GM21367 (cell line): ENCODE measurements around the gene ITGAE.

Source experiments
- ATAC-seq: cut with Tn5 transposase; IDR thresholded peaks from one replicate; pipeline ENCODE4 v1.9.1; 2021; ENCODE audit not compliant: unreplicated experiment

ITGAE gene

DNA sequence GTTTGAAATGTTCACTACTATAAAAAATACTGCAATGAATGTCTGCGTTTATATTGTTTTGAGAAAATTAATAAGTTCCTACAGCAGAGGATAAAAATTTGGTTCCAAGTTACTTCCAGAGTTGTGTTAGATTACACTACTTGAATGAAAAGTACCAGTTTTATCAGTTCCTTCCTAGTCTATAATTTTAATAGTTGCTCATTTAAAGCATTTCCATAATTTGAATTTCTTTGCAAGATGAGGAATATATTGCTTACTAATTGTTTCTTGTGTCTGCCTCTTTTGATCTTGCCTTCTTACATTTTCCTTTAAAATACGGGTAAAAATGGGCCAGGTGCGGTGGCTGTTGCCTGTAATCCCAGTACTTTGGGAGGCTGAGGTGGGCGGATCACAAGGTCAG is 128.4 kb downstream of the ITGAE start:
- no peak for ATAC-seq

DNA sequence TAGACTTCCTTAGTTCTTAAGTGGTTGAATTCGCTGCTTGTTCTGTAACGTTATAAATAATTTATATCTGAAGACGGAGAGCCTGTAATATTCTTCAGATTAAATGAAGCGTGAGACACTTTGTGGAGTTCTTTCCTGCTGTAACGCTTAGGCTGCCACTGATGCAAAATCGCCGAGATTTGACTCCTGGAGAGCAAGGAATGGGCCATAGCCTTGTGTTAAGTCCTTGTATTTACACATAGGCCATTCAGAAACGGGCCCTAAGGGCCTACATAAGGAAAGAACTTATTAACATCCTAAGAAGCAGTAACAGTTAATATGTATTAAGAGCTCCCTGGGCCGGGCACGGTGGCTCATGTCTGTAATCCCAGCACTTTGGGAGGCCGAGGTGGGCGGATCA is 131.4 kb downstream of the ITGAE start:
- ATAC-seq, result no peak

DNA sequence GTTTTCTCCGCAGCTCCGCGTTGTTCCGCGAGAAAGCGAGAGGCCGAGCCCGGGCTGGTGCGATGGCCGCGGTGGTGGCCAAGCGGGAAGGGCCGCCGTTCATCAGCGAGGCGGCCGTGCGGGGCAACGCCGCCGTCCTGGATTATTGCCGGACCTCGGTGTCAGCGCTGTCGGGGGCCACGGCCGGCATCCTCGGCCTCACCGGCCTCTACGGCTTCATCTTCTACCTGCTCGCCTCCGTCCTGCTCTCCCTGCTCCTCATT is 132.0 kb downstream of the ITGAE start:
- no peak for ATAC-seq

DNA sequence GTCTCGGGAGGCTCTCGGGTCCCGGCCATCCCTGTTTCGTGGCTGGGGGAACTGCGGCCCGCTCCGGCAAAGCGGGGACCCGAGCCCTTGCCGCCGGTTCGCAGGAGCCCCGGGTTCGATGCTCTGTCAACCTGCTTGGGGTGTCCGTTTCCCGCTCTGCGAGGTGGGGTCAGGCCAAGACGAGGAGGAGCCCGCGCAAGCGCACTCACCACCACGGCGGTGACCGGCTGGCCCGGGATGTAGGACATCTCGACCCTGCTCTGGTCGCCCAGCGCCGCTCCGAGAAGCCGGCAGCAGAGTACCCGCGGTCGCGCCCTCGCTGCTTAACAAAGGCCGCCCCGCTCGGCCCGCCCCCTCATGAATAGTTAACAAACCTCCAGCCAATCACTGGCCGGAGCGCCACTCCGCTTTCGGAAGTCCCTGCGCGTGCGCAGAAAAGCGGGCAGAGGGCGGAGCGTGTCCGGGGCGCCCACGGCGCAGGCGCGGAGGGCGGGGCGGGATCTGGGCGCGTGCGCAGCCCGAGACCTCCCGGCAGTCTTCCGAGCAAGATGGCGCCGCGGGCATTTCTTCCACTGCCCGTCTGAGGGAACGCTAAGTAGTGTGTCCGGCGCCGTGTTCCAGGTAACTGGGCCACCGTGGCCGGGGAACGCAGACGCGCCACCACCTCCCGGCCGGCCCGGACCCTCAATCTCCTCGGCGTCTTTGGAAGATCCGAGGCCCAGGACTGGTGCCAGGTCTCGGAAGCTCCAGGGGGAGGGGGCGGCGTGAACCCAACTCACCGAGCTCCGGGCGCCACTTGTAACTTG is 132.5 kb downstream of the ITGAE start, which contains the start of the genes EMC6 and TAX1BP3:
EMC6 (plus strand) TSS at position 534 of the 806 bp plus-strand sequence. CDS start 335 bp downstream, outside the sequence.
TAX1BP3 (minus strand) TSS at position 300 of the 806 bp plus-strand sequence; CDS start at position 248, 52 bp downstream.
- ATAC-seq, result peak; percentile 73

DNA sequence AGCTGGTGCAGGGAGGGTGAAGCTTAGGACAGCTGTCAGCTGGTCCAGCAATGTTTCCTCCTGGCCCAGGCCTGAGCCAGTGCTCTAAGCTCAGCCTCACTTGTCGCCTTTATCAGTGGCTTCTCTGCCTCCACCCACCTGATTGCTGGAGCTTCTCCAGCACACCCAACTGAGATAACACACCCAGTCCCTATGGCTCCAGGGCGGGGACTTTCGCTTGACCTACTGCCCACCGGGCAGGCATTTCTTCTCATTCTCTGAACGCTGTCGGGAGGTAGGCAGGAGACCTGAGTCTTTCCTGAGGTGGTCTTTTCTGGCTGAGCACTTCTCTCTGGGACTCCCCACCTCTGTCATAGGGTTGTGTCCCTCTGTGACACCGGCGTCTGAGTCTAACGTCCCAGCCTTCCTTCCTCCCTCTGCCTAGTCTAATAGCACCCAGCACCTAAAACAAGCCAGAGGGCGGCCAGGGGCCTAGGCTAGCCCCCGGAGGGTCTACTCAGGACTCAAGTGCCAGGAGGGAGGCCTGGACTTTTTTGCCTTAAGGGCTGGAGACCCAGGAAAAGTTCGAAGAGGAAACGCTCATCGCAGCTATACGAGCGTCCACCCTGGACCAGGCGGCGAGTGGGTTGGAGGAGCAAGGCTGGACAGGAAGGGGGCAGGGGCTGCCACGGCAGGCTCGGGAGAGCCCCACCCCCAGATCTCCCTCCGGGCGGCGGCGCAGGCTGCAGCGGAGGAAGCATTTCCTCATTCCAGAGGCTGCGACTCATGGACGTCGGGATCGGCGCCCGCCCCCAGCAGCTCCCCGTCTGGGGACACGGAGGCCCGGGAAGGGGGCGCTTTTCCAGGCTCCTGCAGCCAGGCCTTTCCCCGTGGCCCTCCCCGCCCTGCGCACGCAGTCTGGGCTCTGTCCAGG is 133.4 kb downstream of the ITGAE start:
- ATAC-seq, result peak; percentile 7

DNA sequence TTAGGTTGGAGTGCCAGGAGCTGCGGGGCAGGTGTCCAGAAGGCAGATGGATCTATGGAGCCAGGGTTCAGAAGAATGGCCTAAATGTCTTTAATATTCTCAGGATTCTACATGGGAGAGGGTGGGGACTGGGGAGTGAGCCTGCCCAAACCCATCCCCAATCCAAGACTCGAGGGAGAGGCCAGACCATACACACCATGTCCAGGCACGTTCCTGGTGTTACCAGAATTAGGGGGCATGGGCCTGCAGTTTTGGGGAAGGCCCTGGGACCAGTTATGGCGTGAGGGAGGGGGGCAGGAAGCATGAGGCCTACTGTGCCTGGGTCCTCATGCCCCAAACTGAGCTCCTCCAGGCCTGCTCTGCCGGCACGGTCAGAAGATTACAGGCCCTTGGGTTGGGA is 134.5 kb downstream of the ITGAE start:
- no peak for ATAC-seq

DNA sequence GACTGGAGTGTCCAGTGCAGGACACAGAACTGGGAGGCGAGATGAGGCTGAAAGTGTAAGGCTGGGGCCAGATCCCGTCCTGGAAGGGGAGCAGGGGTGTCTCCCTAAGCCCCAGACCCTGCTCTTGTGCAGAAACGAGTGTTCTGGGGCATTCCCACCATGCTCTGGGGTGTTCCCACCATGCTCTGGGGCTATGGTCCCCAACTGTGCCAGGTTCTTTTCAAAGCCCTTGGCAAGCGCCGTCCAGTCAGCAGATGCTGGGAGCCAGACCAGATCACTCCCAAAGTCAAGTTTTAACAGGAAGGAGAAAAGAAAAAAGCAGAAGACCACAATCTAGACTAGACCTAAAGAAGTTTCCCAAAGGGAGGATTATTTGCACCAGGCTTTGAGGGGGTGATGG is 135.2 kb downstream of the ITGAE start:
- no peak for ATAC-seq
